Measurements from ENCODE around the gene CHRM4.

CHRM4 gene

DNA sequence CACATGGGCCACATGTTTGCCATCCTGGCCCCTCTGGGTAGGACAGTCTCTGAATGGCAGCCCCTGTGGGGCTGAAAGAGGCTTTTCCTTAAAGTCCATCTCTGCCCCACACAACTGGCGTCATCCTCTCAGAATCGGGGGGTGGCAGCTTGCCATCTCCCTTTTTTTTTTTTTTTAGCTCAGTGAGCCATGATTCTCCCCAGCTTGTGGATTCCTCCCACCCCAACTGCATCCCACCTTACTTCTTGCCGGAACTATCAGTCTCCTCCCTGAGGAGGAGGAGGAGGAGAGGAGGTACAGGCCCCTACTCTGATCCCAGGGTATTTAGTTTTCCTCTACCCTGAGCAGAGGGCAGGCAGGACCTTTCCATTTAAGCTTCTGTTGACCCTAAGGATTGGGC is 40.9 kb downstream of the CHRM4 start:
- DNase-seq (ENCODE audit: low spot score) (no peak), FAIRE-seq (no peak)

DNA sequence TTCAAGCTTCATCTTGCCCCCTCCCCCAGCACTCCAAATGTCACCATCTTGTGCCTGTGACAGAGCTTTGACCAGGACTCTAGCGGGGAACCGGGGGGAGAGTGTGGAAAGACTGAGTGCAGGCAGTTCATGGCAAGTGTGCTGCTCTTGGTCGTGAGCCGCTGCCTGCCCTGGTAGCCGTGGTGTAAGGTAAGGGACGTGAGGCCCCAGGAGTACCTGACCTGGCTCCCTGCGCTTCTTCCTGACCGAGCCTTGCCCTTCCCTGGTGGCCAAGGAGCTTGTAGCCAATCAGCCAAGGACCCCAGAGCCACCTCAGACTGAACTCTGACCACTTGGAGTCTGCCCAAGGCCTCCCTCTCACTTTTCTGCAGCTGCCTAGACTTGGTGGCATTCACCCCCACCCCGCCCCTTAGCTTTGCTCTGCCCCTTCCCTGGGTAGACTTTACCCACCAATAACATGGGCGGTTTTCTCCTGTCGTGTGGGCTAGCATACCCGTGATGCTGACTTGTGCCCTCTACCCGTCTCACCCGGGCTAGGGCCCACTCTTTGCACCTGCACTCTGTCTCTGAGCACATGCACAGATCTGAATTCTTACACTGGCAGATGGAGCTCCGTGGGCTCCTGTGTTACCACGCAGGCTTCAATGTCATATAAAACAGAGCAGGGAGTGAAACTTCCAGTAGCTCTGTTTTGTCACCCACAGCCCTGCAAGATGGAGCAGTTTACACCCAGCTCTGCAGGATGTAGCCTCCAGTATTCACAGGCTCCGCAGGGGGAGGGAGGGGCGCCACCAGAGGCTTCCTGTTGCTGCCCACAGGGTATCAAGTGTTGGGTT is 42.8 kb downstream of the CHRM4 start:
- FAIRE-seq (no peak), DNase-seq (ENCODE audit: low spot score) (no peak)

DNA sequence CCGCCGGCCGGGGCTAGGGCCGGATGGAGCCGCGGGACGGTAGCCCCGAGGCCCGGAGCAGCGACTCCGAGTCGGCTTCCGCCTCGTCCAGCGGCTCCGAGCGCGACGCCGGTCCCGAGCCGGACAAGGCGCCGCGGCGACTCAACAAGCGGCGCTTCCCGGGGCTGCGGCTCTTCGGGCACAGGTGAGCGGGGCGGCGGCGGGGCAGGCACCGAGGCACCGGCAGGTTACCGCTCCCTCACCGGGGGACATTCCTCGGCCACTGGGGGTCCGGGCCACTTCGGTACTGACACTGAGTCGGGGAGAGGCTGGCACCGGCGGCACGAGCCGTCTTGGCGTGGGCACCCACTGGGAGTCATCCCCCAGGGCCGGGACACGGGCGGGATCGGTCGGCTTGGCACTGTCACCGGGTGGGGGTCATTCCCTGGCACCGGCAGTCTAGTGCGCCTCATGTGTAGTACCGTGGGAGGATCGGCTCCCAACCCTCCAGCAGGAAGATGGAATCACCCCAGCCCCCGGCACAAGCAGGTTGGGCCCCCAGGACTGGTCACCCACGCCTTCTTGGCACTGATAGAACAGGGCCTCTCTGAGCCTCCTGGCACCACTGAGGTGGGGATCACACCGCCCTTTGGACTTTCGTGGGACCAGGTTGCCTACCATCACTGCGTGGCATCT is 43.8 kb downstream of the CHRM4 start:
- FAIRE-seq = no peak
- DNase-seq (ENCODE audit: low spot score) = no peak

DNA sequence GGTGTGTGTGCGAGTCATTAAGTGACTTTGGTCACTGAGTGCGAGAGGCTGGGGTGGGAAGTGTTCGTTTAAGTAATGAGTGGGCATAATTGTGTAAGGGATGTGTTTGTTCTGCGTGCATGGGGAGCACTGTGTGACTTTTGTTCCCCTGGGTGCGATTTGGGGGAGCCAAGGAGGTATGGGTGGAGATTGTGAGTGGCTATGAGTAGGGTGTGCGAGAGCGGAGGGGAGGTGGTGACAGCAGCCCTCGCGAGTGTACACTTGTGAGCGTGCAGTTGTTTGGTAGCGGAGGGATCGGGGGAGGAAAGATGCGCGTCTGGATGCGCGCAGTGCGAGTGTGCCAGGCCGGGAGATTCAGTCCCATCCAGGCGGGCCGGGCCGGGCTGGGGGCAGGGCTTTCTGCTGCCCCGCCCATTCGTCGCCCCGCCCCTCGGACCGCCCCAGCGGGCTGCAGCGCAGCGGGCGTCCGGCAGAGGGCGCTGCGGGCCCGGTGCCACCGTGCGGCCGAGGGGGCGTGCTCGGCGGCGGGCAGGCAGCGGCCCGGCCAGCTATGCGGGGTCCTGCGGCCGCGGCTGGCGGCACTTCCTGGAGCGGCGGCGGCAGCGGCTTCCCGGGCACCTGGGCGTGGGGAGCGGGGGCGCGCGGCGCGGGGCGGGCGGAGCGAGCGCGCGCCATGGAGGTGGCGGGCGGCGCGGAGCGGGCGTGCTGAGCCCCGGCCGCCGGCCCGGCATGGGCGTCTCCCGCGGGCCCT is 44.5 kb downstream of the CHRM4 start, which contains the start of gene DGKZ:
DGKZ (plus strand) TSS at position 578 of the 751 bp plus-strand sequence. CDS start 197 bp downstream, outside the sequence.
- FAIRE-seq (peak; percentile 73), DNase-seq (ENCODE audit: low spot score) (peak; percentile 97)

DNA sequence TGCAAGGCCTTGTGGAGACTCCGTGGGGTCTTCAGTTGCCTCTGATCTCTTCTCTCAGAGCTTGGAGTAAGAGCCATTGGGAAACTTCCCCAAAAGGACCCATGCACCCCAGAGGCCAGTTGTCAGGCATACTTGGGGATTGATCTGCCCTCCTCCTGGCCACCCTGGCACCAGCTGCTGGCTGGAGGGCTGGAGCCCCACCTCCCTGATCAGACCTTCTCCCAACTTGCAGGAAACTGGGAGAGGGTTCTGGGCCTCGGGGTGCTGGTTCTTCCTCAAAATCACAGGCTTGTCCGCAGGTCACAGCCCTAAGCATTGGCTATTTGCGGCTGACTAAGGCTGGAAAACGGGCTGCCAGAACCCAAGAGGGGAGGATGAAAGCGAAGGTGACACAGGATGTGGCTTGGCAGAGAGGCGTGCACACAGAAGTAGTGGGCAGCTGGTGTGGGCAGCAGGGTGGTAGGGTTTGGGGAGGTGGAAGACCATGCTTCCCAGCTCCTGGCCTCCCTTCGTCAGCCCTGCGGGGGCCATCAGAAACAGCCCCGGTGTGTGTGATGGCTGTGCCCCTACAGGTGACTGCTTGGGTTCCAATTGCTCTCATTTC is 45.6 kb downstream of the CHRM4 start:
- no peak for DNase-seq (ENCODE audit: low spot score)
- peak; percentile 44 for FAIRE-seq

DNA sequence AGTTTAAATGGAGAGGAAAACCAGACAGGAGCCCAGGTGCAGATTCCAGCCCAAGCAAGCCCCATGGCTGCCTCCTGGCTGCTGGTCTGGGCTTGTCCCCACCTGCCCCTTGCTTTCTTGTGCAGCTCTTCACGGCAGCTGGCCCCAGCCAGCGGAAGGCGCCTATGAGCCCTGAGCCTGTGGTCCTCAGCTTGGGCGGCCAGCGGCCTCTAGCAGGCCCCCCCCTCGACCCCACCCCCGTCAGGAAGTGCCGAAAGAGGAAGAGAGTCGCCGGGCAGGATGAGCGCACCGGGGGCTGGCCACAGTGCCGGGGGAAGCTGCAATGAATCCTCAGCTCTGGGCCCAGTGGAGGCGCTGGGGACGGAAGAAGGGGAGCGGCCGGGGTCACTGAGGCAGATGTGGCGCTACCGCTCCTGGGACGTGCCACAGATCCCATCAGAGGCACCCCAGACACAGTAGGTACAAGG is 46.4 kb downstream of the CHRM4 start:
- DNase-seq (ENCODE audit: low spot score) = peak; percentile 40
- FAIRE-seq = no peak

DNA sequence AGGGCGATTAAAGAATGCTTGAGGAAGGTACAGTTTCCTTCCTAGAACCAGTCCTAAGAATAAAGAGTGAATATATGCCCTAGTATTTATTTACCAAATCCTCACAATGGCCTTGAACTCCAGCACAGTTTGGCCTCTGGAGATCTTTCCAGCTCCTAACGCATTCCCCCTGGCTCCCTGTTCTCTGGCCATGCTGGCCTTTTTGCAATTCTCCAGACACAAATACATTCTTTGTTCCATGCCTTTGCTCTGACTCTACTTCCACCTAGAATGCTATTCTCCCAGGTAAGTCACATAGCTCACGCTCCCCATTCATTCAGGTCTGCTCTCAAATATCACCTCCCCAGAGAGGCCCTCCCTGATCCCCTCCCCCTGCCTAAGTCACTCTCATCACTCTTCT is 48.1 kb downstream of the CHRM4 start:
- no peak for DNase-seq (ENCODE audit: low spot score)
- no peak for FAIRE-seq

DNA sequence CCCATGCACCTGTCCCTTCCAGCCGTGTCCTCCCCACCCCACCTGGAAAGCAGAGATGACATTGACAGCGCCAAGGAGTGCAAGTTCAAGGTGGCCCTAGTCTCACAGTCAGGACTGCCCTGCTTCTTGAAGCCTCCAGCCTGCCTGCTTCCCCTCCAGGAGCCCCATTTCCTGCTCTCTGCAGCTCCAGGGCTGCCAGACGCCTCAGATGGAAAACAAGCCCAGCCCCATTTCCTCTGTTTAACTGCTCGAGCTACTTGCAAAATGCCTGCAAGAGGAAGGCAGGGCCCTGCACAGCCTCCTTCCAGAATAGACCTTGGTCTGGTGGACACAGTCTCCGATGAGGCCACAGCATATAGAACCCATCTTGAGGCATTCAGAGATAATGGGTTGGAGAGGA is 49.3 kb downstream of the CHRM4 start:
- FAIRE-seq (no peak), DNase-seq (ENCODE audit: low spot score) (no peak)

DNA sequence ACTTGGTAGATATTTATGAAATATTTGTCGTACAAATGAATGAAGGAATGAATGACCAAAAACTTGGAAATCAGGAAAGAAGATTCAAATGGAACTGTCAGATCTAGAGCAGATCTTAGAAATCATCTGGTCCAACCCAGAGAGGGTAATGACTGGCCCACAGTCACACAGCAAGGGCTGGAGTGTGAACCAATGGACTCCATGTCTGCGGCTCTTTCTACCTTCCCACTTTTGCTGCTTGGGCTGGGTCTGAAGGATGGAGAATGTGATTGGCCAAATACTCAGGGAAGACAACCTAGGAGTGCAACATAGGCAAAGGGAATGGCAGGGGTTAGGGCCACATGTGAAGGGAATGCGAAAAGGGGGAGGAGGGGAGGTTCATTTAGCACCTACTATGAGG is 50.1 kb downstream of the CHRM4 start:
- DNase-seq (ENCODE audit: low spot score) = no peak
- FAIRE-seq = no peak

DNA sequence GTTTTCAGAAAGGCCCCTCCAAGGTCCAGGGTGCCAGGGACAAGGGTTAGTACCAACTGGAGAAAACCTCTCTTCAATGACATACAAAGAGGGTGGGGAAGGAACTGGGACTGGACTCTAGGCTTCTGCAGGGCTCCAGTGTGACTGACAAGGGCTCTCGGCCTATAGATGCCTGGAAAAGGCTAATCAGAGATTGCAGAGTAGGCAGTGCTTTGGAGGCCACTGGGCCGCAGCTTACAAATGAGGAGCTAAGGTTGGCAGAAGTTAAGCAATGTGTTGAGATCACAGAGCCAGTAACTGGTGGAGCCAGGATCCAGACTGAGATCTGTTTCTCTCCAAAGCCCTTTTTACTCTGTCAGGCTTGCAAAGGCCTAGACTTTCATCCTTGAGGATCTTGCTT is 51.8 kb downstream of the CHRM4 start:
- FAIRE-seq (no peak), DNase-seq (ENCODE audit: low spot score) (no peak)

DNA sequence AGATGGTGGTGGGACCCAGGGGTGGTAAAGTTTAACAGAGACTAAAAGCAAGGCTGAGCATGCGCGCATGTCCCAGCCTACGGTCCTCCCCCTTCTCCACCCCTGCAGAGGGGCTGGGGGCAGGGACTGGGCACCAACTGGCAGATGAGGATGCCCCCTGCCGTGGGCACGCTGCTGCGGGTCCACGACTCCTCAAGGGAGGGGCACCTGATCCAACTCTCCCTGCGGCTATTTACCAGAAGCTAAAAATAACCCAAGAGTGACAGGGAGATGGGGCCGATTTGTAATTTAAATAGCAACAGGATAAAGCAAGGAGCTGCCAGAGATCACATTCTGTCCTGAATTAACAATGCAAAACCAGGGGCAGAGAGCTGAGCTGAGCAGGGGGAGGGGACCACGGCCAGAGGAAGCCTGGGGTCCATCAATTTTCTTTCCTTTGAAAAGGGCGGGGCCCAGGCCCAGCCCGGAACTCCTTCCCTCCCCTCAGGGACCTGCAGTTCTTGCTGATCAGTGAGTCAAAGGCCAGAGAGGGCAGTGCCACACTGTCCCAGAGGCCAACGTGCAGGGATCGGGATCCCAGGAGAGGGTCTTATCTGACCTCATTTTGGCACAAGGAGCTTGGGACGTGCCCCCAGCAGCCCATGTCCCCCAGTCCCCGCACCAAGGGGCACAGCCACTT is 52.4 kb downstream of the CHRM4 start:
- no peak for FAIRE-seq
- no peak for DNase-seq (ENCODE audit: low spot score)

DNA sequence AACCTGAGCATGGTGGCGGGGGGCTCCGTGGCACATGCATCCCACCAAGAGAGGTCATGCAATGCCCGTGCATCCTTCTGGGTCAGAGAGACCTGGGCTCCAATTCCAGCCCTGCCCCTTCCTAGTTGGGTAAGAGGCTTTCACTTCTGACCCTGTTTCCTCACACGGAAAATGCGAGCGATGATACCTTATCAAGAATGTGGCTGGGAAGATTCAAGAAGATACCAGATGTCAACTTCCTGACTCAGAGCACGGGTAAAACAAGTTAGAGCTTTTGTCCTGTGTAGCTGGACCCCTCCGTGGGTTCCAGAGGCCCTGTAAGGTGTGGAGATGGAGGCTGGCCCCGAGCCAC is 53.0 kb downstream of the CHRM4 start:
- DNase-seq (ENCODE audit: low spot score) (no peak), FAIRE-seq (no peak)

DNA sequence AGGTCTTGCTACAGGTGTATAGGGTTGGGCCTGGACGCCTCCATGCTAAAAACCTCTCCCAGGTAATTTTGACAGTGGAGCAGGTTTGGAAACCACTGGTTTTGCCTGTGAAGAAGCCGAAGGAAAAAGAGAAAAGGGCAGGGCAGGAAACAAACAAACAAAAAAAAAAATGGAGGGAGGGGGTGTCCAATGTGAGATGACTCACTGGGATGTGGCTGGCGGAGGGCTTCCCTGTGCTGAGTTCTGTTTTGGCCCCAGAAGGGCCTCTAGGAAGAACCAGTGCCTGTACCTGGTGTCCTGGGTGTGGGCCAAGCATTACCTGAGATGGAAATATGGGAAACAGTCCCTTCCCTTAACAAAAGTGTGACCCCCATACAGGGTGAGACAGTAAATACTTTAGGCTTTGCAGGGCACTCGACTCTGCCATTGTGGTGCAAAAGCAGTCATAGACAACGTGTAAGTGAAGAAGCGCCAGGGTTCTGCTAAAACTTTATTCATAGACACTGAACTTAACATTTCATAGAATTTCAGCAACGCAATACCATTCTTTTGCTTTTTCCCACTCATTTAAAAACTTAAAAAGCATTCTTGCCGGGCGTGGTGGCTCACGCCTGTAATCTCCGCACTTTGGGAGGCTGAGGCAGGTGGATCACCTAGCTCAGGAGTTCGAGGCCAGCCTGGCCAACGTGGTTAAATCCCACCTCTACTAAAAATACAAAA is 53.8 kb downstream of the CHRM4 start:
- FAIRE-seq (no peak), DNase-seq (ENCODE audit: low spot score) (peak; percentile 41)

DNA sequence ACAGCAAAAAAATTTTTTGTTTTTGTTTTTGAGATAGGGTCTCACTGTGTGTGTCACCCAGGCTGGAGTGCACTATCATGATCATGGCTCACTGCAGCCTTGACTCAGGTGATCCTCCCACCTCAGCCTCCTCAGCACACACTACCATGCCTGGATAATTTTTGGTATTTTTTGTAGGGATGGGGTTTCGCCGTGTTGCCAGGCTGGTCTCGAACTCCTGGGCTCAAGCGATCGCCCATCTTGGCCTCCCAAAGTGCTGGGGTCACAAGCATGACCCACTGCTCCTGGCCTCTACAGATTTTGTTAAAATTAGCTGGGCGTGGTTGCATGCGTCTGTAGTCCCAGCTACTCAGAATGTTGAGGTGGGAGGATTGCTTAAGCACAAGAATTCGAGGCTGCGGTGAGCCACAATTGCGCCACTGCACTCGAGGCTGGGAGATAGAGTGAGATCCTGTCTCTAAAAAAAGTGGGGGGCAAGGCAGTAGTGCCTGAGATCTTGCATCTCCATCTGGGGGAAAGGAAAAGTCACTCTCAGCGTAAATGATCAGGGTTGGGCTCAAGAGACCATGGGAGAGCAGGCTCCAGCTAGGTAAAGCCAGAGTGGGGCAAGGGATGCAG is 54.9 kb downstream of the CHRM4 start:
- FAIRE-seq = no peak
- no peak for DNase-seq (ENCODE audit: low spot score)

DNA sequence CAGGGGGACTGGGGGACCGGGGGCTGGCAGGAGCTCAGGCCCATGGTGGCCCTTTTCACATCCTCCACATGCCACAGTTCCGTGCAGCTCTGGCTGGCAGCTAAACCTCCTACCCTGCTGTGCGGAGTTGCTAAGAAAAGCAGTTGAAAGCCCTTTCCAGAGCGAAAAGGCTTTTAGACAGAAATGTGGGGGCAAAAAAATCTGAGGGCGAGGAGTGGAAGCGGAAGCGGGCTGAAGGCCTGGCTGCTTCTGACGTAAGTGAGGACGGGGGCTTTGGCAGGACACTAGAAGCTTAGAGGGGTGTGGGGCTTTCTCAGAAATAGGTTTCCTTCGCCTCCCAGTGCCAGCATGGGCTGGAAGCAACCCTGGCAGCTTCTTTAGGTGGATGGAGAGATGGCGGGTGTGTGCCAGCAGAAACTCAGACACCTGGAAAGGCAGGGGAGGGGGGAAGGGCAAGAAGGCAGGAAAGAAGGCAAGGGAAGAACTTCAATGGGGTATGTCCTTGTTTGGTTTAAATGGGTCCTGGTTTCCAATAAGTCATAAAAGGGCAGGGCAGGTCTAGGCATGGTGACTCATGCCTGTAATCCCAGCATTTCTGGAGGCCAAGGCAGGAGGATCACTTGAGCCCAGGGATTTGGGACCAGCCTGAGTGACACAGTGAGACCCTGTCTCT is 55.5 kb downstream of the CHRM4 start:
- no peak for FAIRE-seq
- peak; percentile 51 for DNase-seq (ENCODE audit: low spot score)

DNA sequence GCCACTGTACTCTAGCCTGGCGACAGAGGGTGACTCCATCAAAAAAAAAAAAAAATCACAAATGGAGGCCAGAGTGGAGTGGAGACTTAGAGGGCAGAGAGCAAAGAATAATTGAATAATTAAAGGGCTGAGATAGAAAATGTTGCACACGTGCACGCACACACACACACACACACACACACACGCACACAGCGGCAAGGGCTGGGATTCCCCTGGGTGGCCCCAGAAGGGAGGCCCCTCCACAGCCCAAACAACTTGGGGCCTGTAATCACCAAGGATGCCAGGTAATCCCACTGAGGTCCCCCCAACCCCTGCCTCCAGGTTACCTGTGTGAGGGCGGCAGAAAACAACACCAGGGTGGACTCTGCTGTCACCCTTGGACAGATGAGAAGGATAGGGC is 56.3 kb downstream of the CHRM4 start:
- no peak for DNase-seq (ENCODE audit: low spot score)
- no peak for FAIRE-seq

DNA sequence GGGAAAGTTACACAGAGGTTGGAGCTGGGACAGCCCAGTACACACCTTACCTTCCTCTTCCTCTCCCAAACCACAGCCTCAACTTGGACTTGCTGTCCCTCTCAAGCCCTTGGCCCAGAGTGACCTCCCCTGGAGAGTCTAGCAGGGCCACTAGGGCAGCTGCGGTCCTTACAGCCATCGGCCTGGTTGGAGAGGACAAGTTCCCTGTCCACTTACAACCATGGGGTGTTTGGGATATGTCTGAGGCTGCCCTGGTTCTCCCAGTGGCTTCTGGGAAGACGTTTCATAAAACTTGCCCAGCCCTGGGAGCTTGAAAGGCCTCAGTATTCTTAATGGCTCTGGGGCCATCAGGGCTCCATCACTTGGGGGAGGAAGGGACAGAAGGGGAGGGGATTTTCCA is 57.4 kb downstream of the CHRM4 start:
- FAIRE-seq (no peak), DNase-seq (ENCODE audit: low spot score) (no peak)
